PC-9 (cell line): ENCODE data around the gene RBFOX1. TPM values are rescaled to one million over a fixed set of nuclear protein-coding genes. Genes with fewer than 3 reads are reported as not detected.

Source experiments
- BruUV-seq: library from RNA; stranded (reverse); fragments of 400-500 nt; replicated peaks from 2 replicates; lab custom pipeline; 2021; lab: Mats Ljungman, UMichigan
- CTCF ChIA-PET: fragments of 300-600 bp; sonication (Branson Sonifier 250); formaldehyde crosslinking; loops from one replicate; lab custom pipeline; 2022; ENCODE audit warnings: antibody characterized with exemption; lab: Charles Lee
- POLR2A ChIA-PET: fragments of 300-600 bp; sonication (Branson Sonifier 250); formaldehyde crosslinking; loops from one replicate; lab custom pipeline; 2022; ENCODE audit warnings: antibody characterized with exemption; ENCODE audit not compliant: unreplicated experiment; lab: Charles Lee
- DNase-seq, 2 experiments: peaks; one replicate each; pipeline versions ENCODE4 v3.0.0 to v3.0.0-alpha.2; 2015 to 2022; ENCODE audit warnings: mixed read lengths in 1 of 2
- H2AFZ ChIP-seq: fragments of 200-600 bp; sonication (generic); 2 replicates; pipeline ENCODE4 v1.8.1; 2017; ENCODE audit warnings: antibody characterized with exemption
- H3F3A ChIP-seq: fragments of 200-600 bp; sonication (generic); 2 replicates; pipeline ENCODE4 v1.8.1; 2017; ENCODE audit warnings: antibody characterized with exemption, mild to moderate bottlenecking, low read depth; ENCODE audit not compliant: insufficient read depth
- H3K27ac ChIP-seq: fragments of 200-600 bp; sonication (generic); 2 replicates; pipeline ENCODE4 v1.6.1; 2016; ENCODE audit warnings: mixed run types
- H3K27me3 ChIP-seq: fragments of 200-600 bp; sonication (generic); 2 replicates; pipeline ENCODE4 v1.6.1; 2016; ENCODE audit warnings: low read depth, mixed run types; ENCODE audit not compliant: insufficient read depth
- H3K36me3 ChIP-seq: fragments of 200-600 bp; sonication (generic); 2 replicates; pipeline ENCODE4 v1.6.1; 2016; ENCODE audit warnings: low read depth, mixed run types
- H3K4me1 ChIP-seq: fragments of 200-600 bp; sonication (generic); replicated peaks from 2 replicates; pipeline ENCODE4 v1.6.1; 2016; ENCODE audit warnings: mixed run types; ENCODE audit not compliant: insufficient read depth
- H3K4me2 ChIP-seq: fragments of 200-600 bp; sonication (generic); 2 replicates; pipeline ENCODE4 v1.6.1; 2017; ENCODE audit warnings: mixed run types
- H3K4me3 ChIP-seq: fragments of 200-600 bp; sonication (generic); 2 replicates; pipeline ENCODE4 v1.6.1; 2016; ENCODE audit warnings: mixed run types
- H3K79me2 ChIP-seq: fragments of 200-600 bp; sonication (generic); 2 replicates; pipeline ENCODE4 v1.6.1; 2017; ENCODE audit warnings: low read depth, mixed run types
- H3K9me2 ChIP-seq: fragments of 200-600 bp; sonication (generic); 2 replicates; pipeline ENCODE4 v1.8.1; 2017; ENCODE audit warnings: mild to moderate bottlenecking; ENCODE audit not compliant: insufficient read depth
- H3K9me3 ChIP-seq: fragments of 200-600 bp; sonication (generic); 2 replicates; pipeline ENCODE4 v1.8.1; 2016; ENCODE audit warnings: low read depth; ENCODE audit not compliant: insufficient read depth
- H4K20me1 ChIP-seq: fragments of 200-600 bp; sonication (generic); 2 replicates; pipeline ENCODE4 v1.8.1; 2017; ENCODE audit not compliant: insufficient read depth
- EZH2 ChIP-seq: fragments of 200-600 bp; sonication (generic); IDR thresholded peaks from 2 replicates; pipeline ENCODE4 v1.8.0; 2017; ENCODE audit warnings: antibody characterized with exemption, low read depth
- intact Hi-C: fragments of 100-400 bp; cut with micrococcal nuclease; formaldehyde crosslinking; loops from one replicate; pipeline ENCODE4 v1.10.0; 2022; ENCODE audit not compliant: unreplicated experiment
- total RNA-seq: library from RNA; stranded (reverse); gene quantifications from 2 replicates; pipeline ENCODE4 v1.2.3, GENCODE V29; 2021
- TF ChIP-seq, protein P1 (sequence below): fragments of 200-600 bp; sonication (generic); conservative IDR thresholded peaks from 2 replicates; pipeline ENCODE4 v1.6.1; 2017; ENCODE audit warnings: mixed run types, antibody characterized with exemption, mild to moderate bottlenecking, moderate library complexity

Gene RBFOX1
- total RNA-seq, 1 experiment from 2014 or later = not detected

DNA sequence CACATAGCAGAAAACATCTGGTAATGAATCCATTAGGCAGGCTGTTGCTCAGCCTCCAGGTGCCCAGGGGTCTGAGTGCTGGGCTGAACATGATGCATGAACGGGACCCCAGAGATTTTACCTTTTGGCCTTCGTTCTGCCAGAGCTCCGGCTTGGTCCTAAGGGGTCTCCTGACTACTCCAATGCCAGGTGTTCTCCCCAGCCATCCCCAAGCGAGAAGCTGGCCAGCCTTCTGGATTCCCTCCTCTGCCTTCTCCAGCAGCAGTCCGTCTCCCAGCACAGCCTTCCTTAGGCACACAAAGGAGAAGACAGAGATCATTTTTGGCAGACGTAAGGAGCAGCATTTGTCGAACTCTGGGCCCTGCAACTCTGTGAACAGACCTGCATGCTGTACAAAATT is 109.4 kb downstream of the RBFOX1 start:
- H2AFZ ChIP-seq = no peak overlapping the region
- H3K27me3 ChIP-seq = peaks cover 28% of the 10 kb centered on the region
- no peaks in the 10 kb centered on the region for H3K9me3 ChIP-seq
- no peaks in the 10 kb centered on the region for H3K4me1 ChIP-seq
- DNase-seq = no peak
- H3K36me3 ChIP-seq = no peaks in the 10 kb centered on the region
- H3K27ac ChIP-seq = no peak overlapping the region
- H3K4me2 ChIP-seq = no peak overlapping the region
- intact Hi-C loops = no loop called here
- no peaks in the 10 kb centered on the region for H4K20me1 ChIP-seq
- ChIA-PET POLR2A (no interaction called here), CTCF (no interaction called here)
- H3F3A ChIP-seq = no peaks in the 10 kb centered on the region
- no peaks in the 10 kb centered on the region for H3K79me2 ChIP-seq
- no peaks in the 10 kb centered on the region for H3K9me2 ChIP-seq
- no TSS peak for BruUV-seq
- no peak for TF ChIP-seq EZH2
- TF ChIP-seq, protein P1, sequence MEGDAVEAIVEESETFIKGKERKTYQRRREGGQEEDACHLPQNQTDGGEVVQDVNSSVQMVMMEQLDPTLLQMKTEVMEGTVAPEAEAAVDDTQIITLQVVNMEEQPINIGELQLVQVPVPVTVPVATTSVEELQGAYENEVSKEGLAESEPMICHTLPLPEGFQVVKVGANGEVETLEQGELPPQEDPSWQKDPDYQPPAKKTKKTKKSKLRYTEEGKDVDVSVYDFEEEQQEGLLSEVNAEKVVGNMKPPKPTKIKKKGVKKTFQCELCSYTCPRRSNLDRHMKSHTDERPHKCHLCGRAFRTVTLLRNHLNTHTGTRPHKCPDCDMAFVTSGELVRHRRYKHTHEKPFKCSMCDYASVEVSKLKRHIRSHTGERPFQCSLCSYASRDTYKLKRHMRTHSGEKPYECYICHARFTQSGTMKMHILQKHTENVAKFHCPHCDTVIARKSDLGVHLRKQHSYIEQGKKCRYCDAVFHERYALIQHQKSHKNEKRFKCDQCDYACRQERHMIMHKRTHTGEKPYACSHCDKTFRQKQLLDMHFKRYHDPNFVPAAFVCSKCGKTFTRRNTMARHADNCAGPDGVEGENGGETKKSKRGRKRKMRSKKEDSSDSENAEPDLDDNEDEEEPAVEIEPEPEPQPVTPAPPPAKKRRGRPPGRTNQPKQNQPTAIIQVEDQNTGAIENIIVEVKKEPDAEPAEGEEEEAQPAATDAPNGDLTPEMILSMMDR = no peak
- no peak overlapping the region for H3K4me3 ChIP-seq

DNA sequence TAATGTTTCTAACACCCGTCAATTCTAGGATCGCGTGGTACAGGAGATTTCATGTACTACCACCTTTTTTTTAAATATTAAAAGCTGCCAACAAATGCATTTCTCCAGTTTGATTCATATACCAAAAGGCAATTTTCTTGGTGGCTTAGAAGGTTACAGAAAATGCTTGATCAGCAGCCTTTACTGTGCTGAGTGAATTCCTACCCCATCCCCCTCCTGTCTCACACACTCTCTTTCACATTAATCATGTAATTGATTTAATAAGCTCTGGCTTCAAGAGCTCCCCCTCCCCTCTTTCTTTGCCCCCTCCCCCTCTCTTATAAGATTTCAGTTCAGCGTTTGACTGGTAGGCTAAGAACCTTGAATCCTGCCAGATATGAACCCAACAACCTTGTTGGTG is 110.5 kb downstream of the RBFOX1 start:
- no peaks in the 10 kb centered on the region for H3K9me2 ChIP-seq
- no peak overlapping the region for H3K4me2 ChIP-seq
- no peaks in the 10 kb centered on the region for H3K4me1 ChIP-seq
- CTCF ChIA-PET = no interaction called here
- no peak for TF ChIP-seq EZH2
- TF ChIP-seq, protein P1 = no peak
- intact Hi-C loops = no loop called here
- no peak for DNase-seq
- BruUV-seq = no TSS peak
- H3K36me3 ChIP-seq = no peaks in the 10 kb centered on the region
- H3K4me3 ChIP-seq = no peak overlapping the region
- no peak overlapping the region for H2AFZ ChIP-seq
- no peaks in the 10 kb centered on the region for H3K9me3 ChIP-seq
- H3K27me3 ChIP-seq = peaks cover 24% of the 10 kb centered on the region
- H3K79me2 ChIP-seq = no peaks in the 10 kb centered on the region
- H3F3A ChIP-seq = no peaks in the 10 kb centered on the region
- POLR2A ChIA-PET = no interaction called here
- H3K27ac ChIP-seq = no peak overlapping the region
- H4K20me1 ChIP-seq = no peaks in the 10 kb centered on the region

DNA sequence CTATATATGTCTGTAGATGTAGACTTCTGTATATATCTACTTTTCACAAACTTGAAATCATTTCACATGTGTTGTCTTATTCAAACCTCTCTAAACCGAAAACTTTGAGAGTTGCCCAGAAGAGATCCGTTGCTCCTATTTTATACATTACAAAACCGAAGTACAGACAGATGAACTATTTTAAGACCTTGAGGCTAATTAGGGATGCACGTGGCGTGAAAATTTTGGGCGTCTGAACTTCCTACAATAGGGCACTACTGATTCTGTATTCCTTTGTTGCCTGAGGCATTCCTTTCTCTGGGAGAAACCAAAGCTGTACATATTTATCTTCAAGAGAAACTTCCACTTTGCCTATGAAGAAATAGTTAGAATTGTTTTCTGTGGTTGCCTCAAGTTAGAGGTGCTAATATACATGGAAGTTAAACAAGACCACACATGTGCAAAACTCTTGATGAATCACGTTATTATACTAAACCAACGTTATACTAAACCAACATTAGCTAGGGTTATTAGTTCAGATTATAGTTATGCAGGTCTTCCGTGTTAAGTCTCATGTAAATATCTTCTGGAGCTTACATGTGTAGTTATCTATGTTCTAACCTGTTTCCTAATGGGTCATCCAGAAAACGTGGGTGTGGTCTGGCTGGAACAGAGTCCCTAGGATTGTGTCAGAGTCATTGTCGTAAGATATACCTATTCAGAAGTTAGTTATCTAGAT is 111.2 kb downstream of the RBFOX1 start:
- H3K4me2 ChIP-seq = no peak overlapping the region
- no peaks in the 10 kb centered on the region for H3K79me2 ChIP-seq
- H3K9me2 ChIP-seq = no peaks in the 10 kb centered on the region
- H3K27me3 ChIP-seq = peaks cover 18% of the 10 kb centered on the region
- intact Hi-C loops = no loop called here
- H3K9me3 ChIP-seq = no peaks in the 10 kb centered on the region
- no peak overlapping the region for H3K27ac ChIP-seq
- no peak for DNase-seq
- ChIA-PET CTCF (no interaction called here), POLR2A (no interaction called here)
- H3K36me3 ChIP-seq = no peaks in the 10 kb centered on the region
- H4K20me1 ChIP-seq = no peaks in the 10 kb centered on the region
- BruUV-seq = no TSS peak
- TF ChIP-seq, protein P1 = no peak
- no peak for TF ChIP-seq EZH2
- H3F3A ChIP-seq = no peaks in the 10 kb centered on the region
- no peak overlapping the region for H3K4me3 ChIP-seq
- H3K4me1 ChIP-seq = no peaks in the 10 kb centered on the region
- H2AFZ ChIP-seq = no peak overlapping the region
